Stimulated activated effector memory CD8-positive, alpha-beta T cell treated with anti-CD3 and anti-CD28 coated beads, Interleukin-12 subunit alpha, Interleukin-12 subunit beta, amount 100 ng/mL, for 72 hours (primary cell): ENCODE results near the gene MYH7.
"Not testable (repeated sequence)": the region's sequence is repeated elsewhere in the genome, so short reads cannot be mapped to it uniquely, and the experiment has no call there.

ENCODE experiments used
- ATAC-seq: fragments of 150-1000 bp; cut with Tn5 transposase; 2 replicates; pipeline ENCODE4 v1.10.0; 2021
- DNase-seq, 2 donors: peaks; one replicate each; pipeline ENCODE4 v3.0.0; 2021 to 2022; ENCODE audit warnings: low spot score in 2 of 2
- H3K27ac Mint-ChIP-seq: one replicate; pipeline ENCODE4 v1.8.0; 2022; ENCODE audit warnings: mild to moderate bottlenecking, mixed read lengths
- H3K36me3 Mint-ChIP-seq: one replicate; pipeline ENCODE4 v1.8.0; 2022; ENCODE audit warnings: mild to moderate bottlenecking, mixed read lengths
- H3K4me1 Mint-ChIP-seq: one replicate; pipeline ENCODE4 v1.8.0; 2022; ENCODE audit warnings: mixed read lengths
- H3K4me3 Mint-ChIP-seq: one replicate; pipeline ENCODE4 v1.8.0; 2022; ENCODE audit warnings: mild to moderate bottlenecking, mixed read lengths
- H3K9me3 Mint-ChIP-seq: one replicate; pipeline ENCODE4 v1.8.0; 2022; ENCODE audit warnings: mixed read lengths

The MYH7 gene

GRCh38 chr14:23409475-23409874 is 26.0 kb downstream of the MYH7 start:
- Mint-ChIP-seq H3K36me3 (no peaks in the 10 kb centered on the region), H3K4me3 (no peak overlapping the region), H3K4me1 (peaks cover 12% of the 10 kb centered on the region), H3K27ac (peak overlapping the region; percentile 60), H3K9me3 (no peaks in the 10 kb centered on the region)
- DNase-seq (no peak), ATAC-seq (peak; percentile 47)

GRCh38 chr14:23408307-23408630 is 27.2 kb downstream of the MYH7 start:
- Mint-ChIP-seq H3K9me3 (no peaks in the 10 kb centered on the region), H3K36me3 (no peaks in the 10 kb centered on the region), H3K27ac (peak overlapping the region; percentile 60), H3K4me1 (peaks cover 12% of the 10 kb centered on the region), H3K4me3 (no peak overlapping the region)
- DNase-seq (no peak), ATAC-seq (no peak)

GRCh38 chr14:23407516-23408306 is 27.7 kb downstream of the MYH7 start, which contains the start of gene MYH6:
Gene MYH6 (minus strand): TSS chr14:23408273. CDS start chr14:23407223, 1,050 bp downstream.
- Mint-ChIP-seq H3K27ac (peak within 1 kb of the TSS; percentile 60), H3K4me1 (peaks cover 12% of the 10 kb centered on the region), H3K9me3 (no peaks in the 10 kb centered on the region), H3K36me3 (no peaks in the 10 kb centered on the region), H3K4me3 (no peak within 1 kb of the TSS)
- ATAC-seq: no peak
- no peak for DNase-seq

GRCh38 chr14:23406725-23407355 is 28.6 kb downstream of the MYH7 start:
- no peak overlapping the region for H3K27ac Mint-ChIP-seq

GRCh38 chr14:23406244-23406643 is 29.2 kb downstream of the MYH7 start:
- H3K4me1 Mint-ChIP-seq: peaks cover 12% of the 10 kb centered on the region
- H3K27ac Mint-ChIP-seq: no peak overlapping the region
- H3K4me3 Mint-ChIP-seq: no peak overlapping the region
- DNase-seq (no peak), ATAC-seq (no peak)
- no peaks in the 10 kb centered on the region for H3K36me3 Mint-ChIP-seq
- H3K9me3 Mint-ChIP-seq: no peaks in the 10 kb centered on the region

More at GRCh38 chr14:23406725-23407355, 28.6 kb downstream of the MYH7 start:
- Mint-ChIP-seq H3K9me3 (no peaks in the 10 kb centered on the region), H3K4me3 (no peak overlapping the region), H3K4me1 (peaks cover 12% of the 10 kb centered on the region), H3K36me3 (no peaks in the 10 kb centered on the region)
- no peak for ATAC-seq
- DNase-seq: no peak

GRCh38 chr14:23405516-23406025 is 29.9 kb downstream of the MYH7 start:
- Mint-ChIP-seq H3K9me3 (no peaks in the 10 kb centered on the region), H3K4me3 (no peak overlapping the region), H3K36me3 (no peaks in the 10 kb centered on the region), H3K4me1 (peaks cover 12% of the 10 kb centered on the region), H3K27ac (no peak overlapping the region)
- no peak for DNase-seq
- no peak for ATAC-seq

GRCh38 chr14:23405096-23405495 is 30.4 kb downstream of the MYH7 start:
- Mint-ChIP-seq H3K36me3 (no peaks in the 10 kb centered on the region), H3K9me3 (no peaks in the 10 kb centered on the region), H3K27ac (no peak overlapping the region), H3K4me1 (peaks cover 12% of the 10 kb centered on the region), H3K4me3 (no peak overlapping the region)
- ATAC-seq (no peak), DNase-seq (no peak)

- H3K27ac Mint-ChIP-seq: no peak overlapping the region
- no peaks in the 10 kb centered on the region for H3K36me3 Mint-ChIP-seq
These were observed 31.0 kb downstream of the MYH7 start for GRCh38 chr14:23404331-23404900.

GRCh38 chr14:23403908-23404307 is 31.6 kb downstream of the MYH7 start:
- no peaks in the 10 kb centered on the region for H3K9me3 Mint-ChIP-seq
- no peaks in the 10 kb centered on the region for H3K36me3 Mint-ChIP-seq
- H3K27ac Mint-ChIP-seq: no peak overlapping the region
- no peak for DNase-seq
- no peak overlapping the region for H3K4me3 Mint-ChIP-seq
- ATAC-seq: no peak
- H3K4me1 Mint-ChIP-seq: peaks cover 10% of the 10 kb centered on the region

More at GRCh38 chr14:23404331-23404900, 31.0 kb downstream of the MYH7 start:
- DNase-seq: no peak
- no peak for ATAC-seq
- Mint-ChIP-seq H3K9me3 (no peaks in the 10 kb centered on the region), H3K4me1 (peaks cover 12% of the 10 kb centered on the region), H3K4me3 (no peak overlapping the region)

- Mint-ChIP-seq H3K27ac (no peak overlapping the region), H3K36me3 (no peaks in the 10 kb centered on the region), H3K4me3 (no peak overlapping the region), H3K9me3 (no peaks in the 10 kb centered on the region), H3K4me1 (peaks cover 5% of the 10 kb centered on the region)
- no peak for ATAC-seq
- no peak for DNase-seq
These were observed 32.4 kb downstream of the MYH7 start for GRCh38 chr14:23403139-23403438.

GRCh38 chr14:23402296-23403138 is 32.9 kb downstream of the MYH7 start:
- DNase-seq: no peak
- peaks cover 5% of the 10 kb centered on the region for H3K4me1 Mint-ChIP-seq
- ATAC-seq: no peak
- no peaks in the 10 kb centered on the region for H3K9me3 Mint-ChIP-seq
- H3K27ac Mint-ChIP-seq: no peak overlapping the region
- H3K4me3 Mint-ChIP-seq: no peak overlapping the region
- H3K36me3 Mint-ChIP-seq: no peaks in the 10 kb centered on the region

- Mint-ChIP-seq H3K27ac (no peak overlapping the region), H3K4me1 (peaks cover 5% of the 10 kb centered on the region), H3K9me3 (no peaks in the 10 kb centered on the region), H3K4me3 (no peak overlapping the region), H3K36me3 (no peaks in the 10 kb centered on the region)
- DNase-seq (no peak), ATAC-seq (no peak)
These were observed 34.2 kb downstream of the MYH7 start for GRCh38 chr14:23401291-23401690.

- DNase-seq: not testable (repeated sequence)
These were observed 34.8 kb downstream of the MYH7 start for GRCh38 chr14:23400496-23401149.

GRCh38 chr14:23399591-23399990 is 35.9 kb downstream of the MYH7 start:
- ATAC-seq: no peak
- Mint-ChIP-seq H3K4me3 (no peak overlapping the region), H3K36me3 (no peaks in the 10 kb centered on the region), H3K4me1 (no peaks in the 10 kb centered on the region), H3K27ac (peak overlapping the region; percentile 45), H3K9me3 (no peaks in the 10 kb centered on the region)
- no peak for DNase-seq

More at GRCh38 chr14:23400496-23401149, 34.8 kb downstream of the MYH7 start:
- H3K36me3 Mint-ChIP-seq, H3K4me1 Mint-ChIP-seq, H3K4me3 Mint-ChIP-seq, H3K9me3 Mint-ChIP-seq, ATAC-seq, H3K27ac Mint-ChIP-seq: not testable (repeated sequence)

GRCh38 chr14:23399136-23399535 is 36.3 kb downstream of the MYH7 start:
- Mint-ChIP-seq H3K4me3 (no peak overlapping the region), H3K36me3 (no peaks in the 10 kb centered on the region), H3K4me1 (no peaks in the 10 kb centered on the region), H3K27ac (no peak overlapping the region), H3K9me3 (no peaks in the 10 kb centered on the region)
- DNase-seq (no peak), ATAC-seq (no peak)
